Stimulated activated naive B cell treated with anti-CD40 and anti-IgM and Interleukin-4, amounts not matched to agents 10 μg/mL and 1 μg/mL and 100 μg/mL, for 72 hours (primary cell): ENCODE measurements around the gene SH3PXD2B.

Experiments used
- ATAC-seq, 2 donors: fragments of 150-1000 bp; cut with Tn5 transposase; replicated peaks; 2 replicates each; pipeline ENCODE4 v1.10.0; 2021; ENCODE audit warnings: moderate library complexity in 1 of 2
- DNase-seq: peaks from one replicate; pipeline ENCODE4 v3.0.0; 2021
- H3K27ac Mint-ChIP-seq: one replicate; pipeline ENCODE4 v1.8.0; 2022; ENCODE audit warnings: mild to moderate bottlenecking, mixed read lengths
- H3K27me3 Mint-ChIP-seq, 2 donors: one replicate each; pipeline ENCODE4 v1.8.0; 2022; ENCODE audit warnings: mixed read lengths in 2 of 2
- H3K36me3 Mint-ChIP-seq, 2 donors: one replicate each; pipeline ENCODE4 v1.8.0; 2022; ENCODE audit warnings: mixed read lengths in 2 of 2, mild to moderate bottlenecking in 1 of 2
- H3K4me1 Mint-ChIP-seq, 2 donors: one replicate each; pipeline ENCODE4 v1.8.0; 2022; ENCODE audit warnings: mixed read lengths in 2 of 2, mild to moderate bottlenecking in 1 of 2
- H3K4me3 Mint-ChIP-seq, 2 donors: one replicate each; pipeline ENCODE4 v1.8.0; 2022; ENCODE audit warnings: mild to moderate bottlenecking in 2 of 2, mixed read lengths in 2 of 2, moderate library complexity in 1 of 2
- H3K9me3 Mint-ChIP-seq, 2 donors: one replicate each; pipeline ENCODE4 v1.8.0; 2022; ENCODE audit warnings: mixed read lengths in 2 of 2, mild to moderate bottlenecking in 1 of 2

SH3PXD2B gene

DNA sequence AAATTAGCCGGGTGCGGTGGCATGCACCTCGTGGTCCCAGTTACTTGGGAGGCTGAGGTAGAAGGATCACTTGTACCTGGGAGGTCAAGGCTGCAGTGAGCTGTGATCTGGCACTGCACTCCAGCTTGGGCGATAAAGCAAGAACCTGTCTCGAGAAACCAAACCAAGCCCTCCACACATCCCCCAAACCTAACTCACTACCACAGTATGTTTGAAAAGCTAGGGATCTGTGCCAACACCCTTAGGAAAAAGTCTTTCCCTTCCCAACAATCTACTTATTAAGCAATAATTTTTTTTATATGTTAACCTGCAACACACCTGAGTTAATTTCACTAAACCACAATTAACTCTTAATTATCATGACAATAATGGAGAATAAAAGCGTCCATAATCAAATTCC, 173.0 kb downstream of the SH3PXD2B start:
- peaks cover 10 to 49% of the 10 kb centered on the region in 2 donors for H3K4me1 Mint-ChIP-seq
- peak overlapping the region; percentile 31 for H3K27ac Mint-ChIP-seq
- no peaks in the 10 kb centered on the region for H3K27me3 Mint-ChIP-seq
- ATAC-seq (no peak), DNase-seq (no peak)
- H3K4me3 Mint-ChIP-seq: peak overlapping the region; percentile 23 to 61
- peaks cover 11 to 22% of the 10 kb centered on the region in 2 donors for H3K36me3 Mint-ChIP-seq
- peaks cover 0 to 1% of the 10 kb centered on the region in 2 donors for H3K9me3 Mint-ChIP-seq

DNA sequence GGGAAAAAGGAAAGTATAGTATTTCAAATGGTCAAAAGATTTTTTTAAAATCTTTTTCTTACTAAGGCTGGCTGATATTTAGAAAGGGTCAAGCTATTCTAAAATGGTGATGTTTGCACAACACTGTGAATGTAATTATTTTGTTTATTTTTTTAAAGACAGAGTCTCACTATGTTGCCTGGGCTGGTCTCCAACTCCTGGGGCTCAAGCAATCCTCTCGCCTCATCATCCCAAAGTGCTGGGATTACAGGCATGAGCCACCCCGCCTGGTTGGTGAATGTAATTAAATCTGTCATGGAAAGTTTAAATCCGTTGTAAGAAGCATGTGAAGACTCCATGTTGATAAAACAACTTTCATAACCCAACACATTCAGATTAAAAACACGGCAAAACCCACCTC, 173.4 kb downstream of the SH3PXD2B start:
- H3K27ac Mint-ChIP-seq: no peak overlapping the region
- peaks cover 13 to 53% of the 10 kb centered on the region in 2 donors for H3K4me1 Mint-ChIP-seq
- H3K4me3 Mint-ChIP-seq: no peak overlapping the region

DNA sequence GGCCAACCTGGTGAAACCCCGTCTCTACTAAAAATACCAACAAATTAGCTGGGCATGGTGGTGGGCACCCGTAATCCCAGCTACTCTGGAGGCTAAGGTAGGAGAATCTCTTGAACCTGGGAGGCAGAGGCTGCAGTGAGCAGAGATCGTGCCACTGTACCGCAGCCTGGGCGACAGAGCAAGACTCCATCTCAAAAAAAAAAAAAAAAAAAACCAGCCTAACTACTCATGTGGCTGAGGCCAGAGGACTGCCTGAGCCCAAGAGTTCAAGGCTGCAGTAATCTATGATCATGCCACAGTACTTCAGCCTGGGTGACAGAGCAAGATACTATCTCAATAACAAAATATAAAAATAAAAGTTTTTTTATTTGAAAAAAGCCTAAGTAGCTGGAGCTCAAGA, 174.0 kb downstream of the SH3PXD2B start:
- Mint-ChIP-seq H3K9me3 (peaks cover 0 to 1% of the 10 kb centered on the region in 2 donors), H3K4me3 (no peak overlapping the region), H3K4me1 (peaks cover 19 to 59% of the 10 kb centered on the region in 2 donors), H3K27me3 (no peaks in the 10 kb centered on the region), H3K27ac (no peak overlapping the region), H3K36me3 (peaks cover 13 to 32% of the 10 kb centered on the region in 2 donors)
- no peak for DNase-seq
- no peak for ATAC-seq

More for the DNA sequence above, 173.4 kb downstream of the SH3PXD2B start:
- ATAC-seq: no peak
- H3K27me3 Mint-ChIP-seq: no peaks in the 10 kb centered on the region
- peaks cover 13 to 26% of the 10 kb centered on the region in 2 donors for H3K36me3 Mint-ChIP-seq
- peaks cover 0 to 1% of the 10 kb centered on the region in 2 donors for H3K9me3 Mint-ChIP-seq
- DNase-seq: no peak

DNA sequence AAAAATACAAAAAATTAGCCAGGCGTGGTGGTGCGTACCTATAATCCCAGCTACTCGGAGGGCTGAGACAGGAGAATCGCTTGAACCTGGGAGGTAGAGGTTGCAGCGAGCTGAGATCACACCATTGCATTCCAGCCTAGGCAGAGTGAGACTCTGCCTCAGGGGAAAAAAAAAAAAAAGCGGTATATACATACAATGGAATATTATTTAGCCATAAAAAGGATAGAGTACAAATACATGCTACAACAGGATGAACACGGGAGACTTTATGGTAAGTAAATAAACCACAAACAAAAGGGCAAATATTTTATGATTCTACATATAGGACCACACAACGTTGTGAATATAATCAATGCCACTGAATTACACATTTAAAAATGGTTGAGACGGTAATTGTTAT, 176.0 kb downstream of the SH3PXD2B start:
- Mint-ChIP-seq H3K9me3 (peaks cover 0 to 1% of the 10 kb centered on the region in 2 donors), H3K4me3 (no peak overlapping the region), H3K4me1 (peaks cover 28 to 66% of the 10 kb centered on the region in 2 donors)

DNA sequence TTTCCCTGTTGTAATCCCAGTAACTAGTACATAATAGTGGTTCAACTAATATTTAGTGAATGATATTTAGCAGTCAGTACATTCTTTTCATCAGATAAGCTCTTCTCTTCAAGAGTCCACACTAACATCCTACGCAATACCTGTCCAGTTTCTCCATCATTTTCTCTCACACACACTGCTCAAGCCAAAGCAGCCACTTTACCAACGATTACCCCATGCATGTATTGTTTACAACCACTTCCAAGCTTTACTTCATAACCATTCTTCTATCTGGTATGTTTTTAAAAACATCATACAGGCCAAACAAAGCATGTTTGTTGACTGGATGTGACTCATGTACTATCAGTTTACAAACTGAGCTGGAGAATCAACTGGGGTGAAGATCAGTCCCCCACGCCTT, 178.1 kb downstream of the SH3PXD2B start:
- H3K4me1 Mint-ChIP-seq: peaks cover 24 to 57% of the 10 kb centered on the region in 2 donors
- H3K27me3 Mint-ChIP-seq: no peaks in the 10 kb centered on the region
- peak overlapping the region; percentile 21 for H3K27ac Mint-ChIP-seq
- DNase-seq (no peak), ATAC-seq (no peak)
- no peak overlapping the region for H3K4me3 Mint-ChIP-seq
- peaks cover 16 to 41% of the 10 kb centered on the region in 2 donors for H3K36me3 Mint-ChIP-seq
- peaks cover 0 to 1% of the 10 kb centered on the region in 2 donors for H3K9me3 Mint-ChIP-seq

More for the DNA sequence above, 176.0 kb downstream of the SH3PXD2B start:
- ATAC-seq (no peak), DNase-seq (no peak)
- H3K27me3 Mint-ChIP-seq: no peaks in the 10 kb centered on the region
- no peak overlapping the region for H3K27ac Mint-ChIP-seq
- H3K36me3 Mint-ChIP-seq: peaks cover 16 to 36% of the 10 kb centered on the region in 2 donors
